ENCODE data around the gene DRGX. TPM values are rescaled to one million over a fixed set of nuclear protein-coding genes. Genes with fewer than 3 reads are reported as not detected.

Gene DRGX
- not detected for total RNA-seq

DNA sequence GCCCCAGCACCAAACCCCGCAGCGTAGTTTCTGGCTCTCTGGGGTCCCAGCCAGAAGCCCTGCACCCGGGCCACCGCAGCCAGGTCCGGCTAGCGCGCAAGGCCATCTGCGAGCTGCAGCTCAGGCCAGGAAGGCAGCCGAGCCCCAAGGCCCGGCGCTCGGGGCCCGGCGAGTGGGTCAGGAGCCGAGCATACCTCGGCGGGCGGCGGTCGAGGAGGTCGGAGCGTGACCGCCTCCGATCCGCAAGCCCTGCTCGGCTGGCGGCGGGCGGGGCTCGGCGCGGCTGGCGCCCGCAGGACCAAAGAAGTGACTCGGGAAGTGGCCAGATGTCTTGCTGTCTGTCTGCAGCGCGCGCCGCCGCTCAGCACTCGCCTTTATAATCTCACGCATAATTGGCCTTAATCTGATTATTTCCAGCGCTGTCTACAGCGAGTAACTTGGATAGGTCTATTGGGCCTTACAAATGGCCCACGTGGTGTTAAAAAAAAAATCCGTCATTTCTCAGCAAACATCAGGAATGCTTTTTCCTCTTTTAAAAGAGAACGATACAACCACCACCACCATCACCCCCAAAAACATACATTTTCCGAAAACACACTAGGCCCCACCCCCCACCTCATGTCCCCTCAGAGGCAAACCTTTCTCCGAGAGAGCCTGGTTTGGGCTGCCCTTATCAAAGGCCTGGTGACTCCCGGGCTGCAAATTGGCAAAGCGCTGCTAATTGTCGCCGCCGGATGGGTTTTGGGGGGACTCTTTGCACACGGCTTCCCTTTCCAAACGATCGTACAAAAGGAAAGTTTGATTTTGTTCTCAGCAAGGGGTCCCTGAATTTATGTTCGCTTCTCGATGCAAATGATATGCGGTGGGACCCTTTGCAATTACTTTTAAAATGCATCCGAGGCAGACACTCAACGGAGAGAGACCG lies at the start of gene DRGX:
DRGX (minus strand) TSS at position 349 of the 925 bp plus-strand sequence. CDS start 649 bp downstream, outside the sequence.
- Histone ChIP-seq H3K36me3 (no peaks in the 10 kb centered on the region), H3K9me3 (no peaks in the 10 kb centered on the region), H3K27ac (replicated peaks in 1 of 4) (no peak within 1 kb of the TSS), H3K4me1 (peaks cover 28 to 42% (median 36%) of the 10 kb centered on the region in 4 donors), H3K4me3 (peak within 1 kb of the TSS in 2 of 4 donors; percentile 12 to 24), H3K27me3 (peaks cover 3 to 99% (median 60%) of the 10 kb centered on the region in 4 donors)
- WGBS: 5% methylated on average over 37 of the region's 63 CpGs
- TF ChIP-seq, protein P1, sequence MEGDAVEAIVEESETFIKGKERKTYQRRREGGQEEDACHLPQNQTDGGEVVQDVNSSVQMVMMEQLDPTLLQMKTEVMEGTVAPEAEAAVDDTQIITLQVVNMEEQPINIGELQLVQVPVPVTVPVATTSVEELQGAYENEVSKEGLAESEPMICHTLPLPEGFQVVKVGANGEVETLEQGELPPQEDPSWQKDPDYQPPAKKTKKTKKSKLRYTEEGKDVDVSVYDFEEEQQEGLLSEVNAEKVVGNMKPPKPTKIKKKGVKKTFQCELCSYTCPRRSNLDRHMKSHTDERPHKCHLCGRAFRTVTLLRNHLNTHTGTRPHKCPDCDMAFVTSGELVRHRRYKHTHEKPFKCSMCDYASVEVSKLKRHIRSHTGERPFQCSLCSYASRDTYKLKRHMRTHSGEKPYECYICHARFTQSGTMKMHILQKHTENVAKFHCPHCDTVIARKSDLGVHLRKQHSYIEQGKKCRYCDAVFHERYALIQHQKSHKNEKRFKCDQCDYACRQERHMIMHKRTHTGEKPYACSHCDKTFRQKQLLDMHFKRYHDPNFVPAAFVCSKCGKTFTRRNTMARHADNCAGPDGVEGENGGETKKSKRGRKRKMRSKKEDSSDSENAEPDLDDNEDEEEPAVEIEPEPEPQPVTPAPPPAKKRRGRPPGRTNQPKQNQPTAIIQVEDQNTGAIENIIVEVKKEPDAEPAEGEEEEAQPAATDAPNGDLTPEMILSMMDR (IDR thresholded peaks at IDR 0.05): no peak
- TF ChIP-seq EP300 (IDR thresholded peaks at IDR 0.05): no peak
- no peak for DNase-seq (ENCODE audit: extremely low spot score)
- intact Hi-C loops (cut with DNase I): no loop called here

DNA sequence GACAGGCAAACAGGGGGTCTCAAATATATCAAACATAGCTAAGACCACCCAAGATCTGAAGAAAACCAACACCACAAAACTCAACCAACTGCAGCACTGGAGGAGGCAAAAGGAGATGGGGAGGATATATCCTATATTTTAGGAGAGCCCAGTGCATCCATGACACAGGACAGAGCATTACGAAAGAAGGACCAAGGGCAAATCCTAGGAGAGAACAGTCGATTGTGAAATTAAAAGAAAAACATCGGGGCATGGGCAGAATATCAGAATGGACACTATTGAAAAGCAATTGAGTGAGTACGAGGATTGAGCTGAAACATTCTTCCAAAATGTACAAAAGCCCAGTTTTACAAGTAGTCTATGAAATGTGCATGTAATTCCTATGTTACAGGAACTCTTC lies 48.5 kb upstream of the DRGX start:
- Histone ChIP-seq H3K4me3 (no peak overlapping the region), H3K9me3 (peaks cover 0 to 14% (median 8%) of the 10 kb centered on the region in 4 donors), H3K36me3 (peaks cover 0 to 3% (median 0%) of the 10 kb centered on the region in 4 donors), H3K27me3 (peaks cover 0 to 9% (median 0%) of the 10 kb centered on the region in 4 donors), H3K27ac (replicated peaks in 1 of 4) (no peak overlapping the region), H3K4me1 (peaks cover 0 to 5% (median 0%) of the 10 kb centered on the region in 4 donors)
- WGBS: 91% methylated on average over 4 of the region's 4 CpGs
- intact Hi-C loops (cut with DNase I): no loop called here
- TF ChIP-seq POLR2A (IDR thresholded peaks at IDR 0.05; ENCODE audit: low read depth): no peak
- TF ChIP-seq, protein P1 (IDR thresholded peaks at IDR 0.05): no peak
- no peak for DNase-seq (ENCODE audit: extremely low spot score)

DNA sequence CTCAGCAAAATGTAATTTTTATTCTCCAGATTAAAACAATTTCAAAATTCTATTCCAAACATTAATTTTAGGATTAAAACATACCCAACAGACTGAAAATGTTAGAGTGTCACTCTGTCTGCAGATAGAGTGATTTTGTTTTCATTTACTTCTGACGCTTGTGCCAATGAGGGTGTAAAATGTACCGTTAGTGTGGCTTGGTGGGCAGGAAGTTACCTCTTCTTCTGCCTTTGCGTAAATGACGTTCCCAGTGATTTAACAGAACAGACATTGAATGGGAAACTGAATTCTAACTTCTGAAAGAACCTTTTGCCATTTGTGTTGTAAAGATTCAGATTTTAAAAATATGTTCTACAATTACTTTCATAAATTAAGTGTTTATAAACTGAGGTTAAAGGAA lies 47.0 kb upstream of the DRGX start:
- Histone ChIP-seq H3K27me3 (peaks cover 0 to 9% (median 0%) of the 10 kb centered on the region in 4 donors), H3K36me3 (peaks cover 0 to 3% (median 0%) of the 10 kb centered on the region in 4 donors), H3K4me3 (no peak overlapping the region), H3K9me3 (no peaks in the 10 kb centered on the region), H3K4me1 (peaks cover 0 to 5% (median 0%) of the 10 kb centered on the region in 4 donors), H3K27ac (replicated peaks in 1 of 4) (no peak overlapping the region)
- intact Hi-C loops (cut with DNase I): no loop called here
- WGBS: 77% methylated on average over 4 of the region's 4 CpGs
- no peak for DNase-seq (ENCODE audit: extremely low spot score)
- TF ChIP-seq EP300 (IDR thresholded peaks at IDR 0.05) (no peak), POLR2A (IDR thresholded peaks at IDR 0.05; ENCODE audit: low read depth) (no peak), POLR2AphosphoS5 (IDR thresholded peaks at IDR 0.05) (no peak)
- TF ChIP-seq, protein P1 (IDR thresholded peaks at IDR 0.05): no peak

DNA sequence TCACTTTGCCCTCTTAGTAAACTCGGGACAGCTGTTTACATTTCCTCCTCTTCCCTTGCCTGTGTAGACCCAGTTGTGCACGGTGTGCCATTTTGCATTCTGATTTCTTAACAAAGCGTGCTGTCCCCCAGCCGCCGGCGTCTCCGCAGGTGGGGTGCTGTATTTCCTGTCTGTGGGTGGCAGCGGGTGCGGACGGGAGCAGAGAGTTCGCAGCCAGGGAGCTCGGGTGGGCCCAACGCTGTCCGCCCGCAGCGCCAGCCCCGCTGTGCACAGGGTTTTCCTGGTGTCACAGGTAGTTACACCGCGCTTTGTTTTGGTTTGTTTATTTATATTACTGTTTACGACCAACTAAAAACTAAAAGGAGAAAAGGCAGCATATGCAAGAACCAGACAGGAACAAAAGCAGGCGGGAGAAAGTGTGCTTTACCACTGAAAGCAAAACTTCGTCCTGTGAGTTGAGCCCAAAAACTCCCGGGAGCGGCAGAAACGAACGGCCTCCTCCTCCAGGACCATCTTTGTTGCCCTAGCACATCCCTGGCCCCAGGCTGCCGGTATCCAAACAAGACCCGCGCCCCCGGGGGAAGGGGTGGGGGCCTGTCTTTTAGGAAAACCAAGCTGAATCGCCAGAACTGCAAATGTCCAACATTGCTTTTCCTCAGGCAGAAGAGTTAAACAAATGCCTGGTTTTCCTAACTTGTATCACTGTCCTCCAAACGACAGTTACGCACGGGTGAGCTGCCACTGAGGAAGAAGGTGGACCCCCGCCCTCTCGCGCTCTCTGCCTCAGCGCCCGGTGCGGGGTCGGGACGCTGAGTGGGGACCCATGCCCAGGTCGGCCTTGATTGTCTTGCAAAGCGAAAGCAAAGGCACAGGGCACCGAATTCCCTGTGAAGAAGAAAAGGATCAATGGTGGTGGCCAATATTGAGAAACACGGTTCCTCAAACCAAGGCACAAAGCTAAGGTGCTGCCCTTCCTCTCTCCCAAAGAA lies 45.9 kb upstream of the DRGX start:
- DNase-seq (ENCODE audit: extremely low spot score): no peak
- 46% methylated on average over 40 of the region's 46 CpGs for WGBS
- Histone ChIP-seq H3K36me3 (peaks cover 0 to 3% (median 0%) of the 10 kb centered on the region in 4 donors), H3K27ac (replicated peaks in 1 of 4) (no peak overlapping the region), H3K27me3 (peaks cover 0 to 9% (median 0%) of the 10 kb centered on the region in 4 donors), H3K4me1 (peaks cover 0 to 5% (median 0%) of the 10 kb centered on the region in 4 donors), H3K4me3 (no peak overlapping the region), H3K9me3 (no peaks in the 10 kb centered on the region)
- TF ChIP-seq POLR2A (IDR thresholded peaks at IDR 0.05; ENCODE audit: low read depth) (no peak), POLR2AphosphoS5 (IDR thresholded peaks at IDR 0.05) (no peak), EP300 (IDR thresholded peaks at IDR 0.05) (no peak)
- TF ChIP-seq, protein P1 (IDR thresholded peaks at IDR 0.05): no peak
- intact Hi-C loops (cut with DNase I): no loop called here

All from esophagus muscularis mucosa (tissue), 4 donors.